Activated naive CD8-positive, alpha-beta T cell treated with anti-CD3 and anti-CD28 coated beads, Interleukin-2, amount 10 ng/mL, durations not matched to agents 7 days and 5 days (primary cell): ENCODE results near the gene NUP210L. TPM values are rescaled to one million over a fixed set of nuclear protein-coding genes. Genes with fewer than 3 reads are reported as not detected.
"Not testable (repeated sequence)": the region's sequence is repeated elsewhere in the genome, so short reads cannot be mapped to it uniquely, and the experiment has no call there.

Experiments
- ATAC-seq: fragments of 150-1000 bp; cut with Tn5 transposase; one replicate; pipeline ENCODE4 v1.10.0; 2021; ENCODE audit warnings: low read depth, moderate library complexity
- POLR2A ChIA-PET: fragments of 350-600 bp; sonication (Branson Sonifier 250); formaldehyde crosslinking; loops from one replicate; lab custom pipeline; 2021; ENCODE audit warnings: antibody characterized with exemption; lab: Charles Lee
- DNase-seq: peaks from one replicate; pipeline ENCODE4 v3.0.0; 2021
- H3K27ac Mint-ChIP-seq: one replicate; pipeline ENCODE4 v1.8.0; 2022; ENCODE audit warnings: mild to moderate bottlenecking, mixed read lengths
- H3K27me3 Mint-ChIP-seq: one replicate; pipeline ENCODE4 v1.8.0; 2022; ENCODE audit warnings: mild to moderate bottlenecking, moderate library complexity, mixed read lengths
- H3K36me3 Mint-ChIP-seq: one replicate; pipeline ENCODE4 v1.8.0; 2021; ENCODE audit warnings: mild to moderate bottlenecking, mixed read lengths
- H3K4me1 Mint-ChIP-seq: one replicate; pipeline ENCODE4 v1.8.0; 2021; ENCODE audit warnings: mixed read lengths
- H3K4me3 Mint-ChIP-seq: one replicate; pipeline ENCODE4 v1.8.0; 2022; ENCODE audit warnings: mild to moderate bottlenecking, moderate library complexity, mixed read lengths
- H3K9me3 Mint-ChIP-seq: one replicate; pipeline ENCODE4 v1.8.0; 2021; ENCODE audit warnings: mixed read lengths
- total RNA-seq, 2 experiments: library from RNA; stranded (reverse); gene quantifications; one replicate each; pipeline ENCODE4 v1.2.3, GENCODE V29; 2021

NUP210L gene
- total RNA-seq, 2 experiments from 2014 or later, result 0.11 to 0.17 TPM

- H3K9me3 Mint-ChIP-seq, result peaks cover 6% of the 10 kb centered on the region
- no peak for DNase-seq
- H3K27ac Mint-ChIP-seq, result no peak overlapping the region
- peaks cover 4% of the 10 kb centered on the region for H3K36me3 Mint-ChIP-seq
- H3K27me3 Mint-ChIP-seq, result peaks cover 3% of the 10 kb centered on the region
- H3K4me1 Mint-ChIP-seq, result no peaks in the 10 kb centered on the region
- no peak for ATAC-seq
- H3K4me3 Mint-ChIP-seq, result no peak overlapping the region
- POLR2A ChIA-PET, result no interaction called here
Measured at GRCh38 chr1:154075746-154076145, 79.1 kb downstream of the NUP210L start.

GRCh38 chr1:154062309-154062708 is 92.6 kb downstream of the NUP210L start:
- POLR2A ChIA-PET, result no interaction called here
- Mint-ChIP-seq H3K27ac (no peak overlapping the region), H3K36me3 (no peaks in the 10 kb centered on the region)

GRCh38 chr1:154047436-154047835 is 107.4 kb downstream of the NUP210L start:
- H3K36me3 Mint-ChIP-seq, ATAC-seq, POLR2A ChIA-PET, H3K9me3 Mint-ChIP-seq, H3K27me3 Mint-ChIP-seq, H3K27ac Mint-ChIP-seq, DNase-seq, H3K4me3 Mint-ChIP-seq, H3K4me1 Mint-ChIP-seq: not testable (repeated sequence)

More at GRCh38 chr1:154062309-154062708, 92.6 kb downstream of the NUP210L start:
- Mint-ChIP-seq H3K27me3 (peaks cover 6% of the 10 kb centered on the region), H3K9me3 (no peaks in the 10 kb centered on the region), H3K4me1 (peaks cover 6% of the 10 kb centered on the region), H3K4me3 (no peak overlapping the region)
- DNase-seq, result no peak
- no peak for ATAC-seq

- ATAC-seq, H3K9me3 Mint-ChIP-seq, H3K27ac Mint-ChIP-seq, H3K4me1 Mint-ChIP-seq, DNase-seq, H3K27me3 Mint-ChIP-seq, H3K36me3 Mint-ChIP-seq, H3K4me3 Mint-ChIP-seq, POLR2A ChIA-PET: not testable (repeated sequence)
Measured at GRCh38 chr1:154033697-154034096, 121.2 kb downstream of the NUP210L start.

- Mint-ChIP-seq H3K27me3 (no peaks in the 10 kb centered on the region), H3K4me3 (no peak overlapping the region), H3K4me1 (no peaks in the 10 kb centered on the region), H3K9me3 (no peaks in the 10 kb centered on the region), H3K36me3 (no peaks in the 10 kb centered on the region), H3K27ac (no peak overlapping the region)
- no peak for DNase-seq
- ATAC-seq, result no peak
- POLR2A ChIA-PET, result no interaction called here
Measured at GRCh38 chr1:154019940-154020339, 134.9 kb downstream of the NUP210L start.

- POLR2A ChIA-PET, result no interaction called here
- Mint-ChIP-seq H3K4me1 (no peaks in the 10 kb centered on the region), H3K27me3 (no peaks in the 10 kb centered on the region)
Measured at GRCh38 chr1:154019269-154019668, 135.6 kb downstream of the NUP210L start.

GRCh38 chr1:154014154-154014907 is 140.5 kb downstream of the NUP210L start:
- no peak for DNase-seq
- POLR2A ChIA-PET, result no interaction called here
- no peaks in the 10 kb centered on the region for H3K9me3 Mint-ChIP-seq
- no peaks in the 10 kb centered on the region for H3K27me3 Mint-ChIP-seq
- no peaks in the 10 kb centered on the region for H3K36me3 Mint-ChIP-seq
- no peak overlapping the region for H3K4me3 Mint-ChIP-seq
- no peak for ATAC-seq
- no peaks in the 10 kb centered on the region for H3K4me1 Mint-ChIP-seq
- H3K27ac Mint-ChIP-seq, result no peak overlapping the region

More at GRCh38 chr1:154019269-154019668, 135.6 kb downstream of the NUP210L start:
- no peak for ATAC-seq
- no peaks in the 10 kb centered on the region for H3K9me3 Mint-ChIP-seq
- no peaks in the 10 kb centered on the region for H3K36me3 Mint-ChIP-seq
- DNase-seq, result no peak
- no peak overlapping the region for H3K4me3 Mint-ChIP-seq
- H3K27ac Mint-ChIP-seq, result no peak overlapping the region

GRCh38 chr1:154012543-154012942 is 142.3 kb downstream of the NUP210L start:
- H3K27ac Mint-ChIP-seq, H3K4me3 Mint-ChIP-seq, H3K4me1 Mint-ChIP-seq, DNase-seq, ATAC-seq, H3K27me3 Mint-ChIP-seq, H3K9me3 Mint-ChIP-seq, H3K36me3 Mint-ChIP-seq, POLR2A ChIA-PET: not testable (repeated sequence)

GRCh38 chr1:154012129-154012528 is 142.7 kb downstream of the NUP210L start:
- H3K27ac Mint-ChIP-seq, result no peak overlapping the region
- no peaks in the 10 kb centered on the region for H3K9me3 Mint-ChIP-seq
- POLR2A ChIA-PET, result no interaction called here
- DNase-seq (no peak), ATAC-seq (no peak)
- no peak overlapping the region for H3K4me3 Mint-ChIP-seq
- no peaks in the 10 kb centered on the region for H3K36me3 Mint-ChIP-seq
- H3K27me3 Mint-ChIP-seq, result no peaks in the 10 kb centered on the region
- no peaks in the 10 kb centered on the region for H3K4me1 Mint-ChIP-seq

- Mint-ChIP-seq H3K4me3 (no peak overlapping the region), H3K27me3 (no peaks in the 10 kb centered on the region), H3K36me3 (no peaks in the 10 kb centered on the region), H3K9me3 (no peaks in the 10 kb centered on the region), H3K4me1 (no peaks in the 10 kb centered on the region), H3K27ac (no peak overlapping the region)
- no peak for DNase-seq
- ATAC-seq, result no peak
- POLR2A ChIA-PET, result no interaction called here
Measured at GRCh38 chr1:154006136-154006535, 148.7 kb downstream of the NUP210L start.

GRCh38 chr1:154000420-154000819 is 154.5 kb downstream of the NUP210L start:
- no peaks in the 10 kb centered on the region for H3K9me3 Mint-ChIP-seq
- no peak overlapping the region for H3K27ac Mint-ChIP-seq
- H3K4me1 Mint-ChIP-seq, result peaks cover under 1% of the 10 kb centered on the region
- ATAC-seq (no peak), DNase-seq (no peak)
- POLR2A ChIA-PET, result interaction anchor here (1.5 kb wide), 1 partner anchor 10 kb away, joined by 5 read pairs; the partner anchor contains the start of gene RPS27
- peaks cover 8% of the 10 kb centered on the region for H3K36me3 Mint-ChIP-seq
- no peaks in the 10 kb centered on the region for H3K27me3 Mint-ChIP-seq
- no peak overlapping the region for H3K4me3 Mint-ChIP-seq

GRCh38 chr1:153996882-153997281 is 158.0 kb downstream of the NUP210L start:
- DNase-seq, H3K27ac Mint-ChIP-seq, H3K4me3 Mint-ChIP-seq, H3K27me3 Mint-ChIP-seq, H3K9me3 Mint-ChIP-seq, POLR2A ChIA-PET, ATAC-seq: not testable (repeated sequence)
- peaks cover 26% of the 10 kb centered on the region for H3K36me3 Mint-ChIP-seq
- H3K4me1 Mint-ChIP-seq, result peaks cover 14% of the 10 kb centered on the region

- no peak overlapping the region for H3K27ac Mint-ChIP-seq
- H3K4me3 Mint-ChIP-seq, result no peak overlapping the region
- POLR2A ChIA-PET, result no interaction called here
- H3K27me3 Mint-ChIP-seq, result no peaks in the 10 kb centered on the region
- DNase-seq (no peak), ATAC-seq (no peak)
- no peaks in the 10 kb centered on the region for H3K9me3 Mint-ChIP-seq
- peaks cover 34% of the 10 kb centered on the region for H3K36me3 Mint-ChIP-seq
- peaks cover 18% of the 10 kb centered on the region for H3K4me1 Mint-ChIP-seq
Measured at GRCh38 chr1:153995640-153996039, 159.2 kb downstream of the NUP210L start.

GRCh38 chr1:153995202-153995601 is 159.7 kb downstream of the NUP210L start:
- Mint-ChIP-seq H3K36me3 (peaks cover 34% of the 10 kb centered on the region), H3K27me3 (no peaks in the 10 kb centered on the region), H3K9me3 (no peaks in the 10 kb centered on the region), H3K4me1 (peaks cover 20% of the 10 kb centered on the region), H3K27ac (no peak overlapping the region), H3K4me3 (no peak overlapping the region)
- no peak for ATAC-seq
- POLR2A ChIA-PET, result interaction anchor here (0.7 kb wide), 1 partner anchor 104 kb away, joined by 3 read pairs; no protein-coding TSS in a partner anchor
- no peak for DNase-seq
